HCT116 (cell line): ENCODE measurements around the gene PLA2G4B. TPM values are rescaled to one million over a fixed set of nuclear protein-coding genes. Genes with fewer than 3 reads are reported as not detected.

ENCODE experiments used
- ATAC-seq: fragments of 200-7000 bp; cut with Tn5 transposase; 2 replicates; pipeline ENCODE4 v1.9.1; 2020; ENCODE audit warnings: mild to moderate bottlenecking, moderate library complexity
- BruUV-seq: library from RNA; stranded (reverse); fragments of 400-500 nt; replicated peaks from 2 replicates; lab custom pipeline; 2021; lab: Mats Ljungman, UMichigan
- CTCF ChIA-PET: fragments of 300-600 bp; sonication (Branson Sonifier 250); formaldehyde crosslinking; loops from one replicate; lab custom pipeline; 2021; ENCODE audit warnings: antibody characterized with exemption; lab: Charles Lee
- POLR2A ChIA-PET: fragments of 300-600, 350-600 bp; sonication (Branson Sonifier 250); formaldehyde crosslinking; loops from one replicate; lab custom pipeline; 2021; ENCODE audit warnings: antibody characterized with exemption; lab: Charles Lee
- RAD21 ChIA-PET, 2 experiments: fragments of 300-600 bp; sonication (Branson Sonifier 250); formaldehyde crosslinking; loops; one replicate each; lab custom pipeline; 2023; ENCODE audit warnings: low total read pairs in 2 of 2; ENCODE audit not compliant: uncharacterized antibody in 2 of 2, unreplicated experiment in 2 of 2, low non-redundant PET in 1 of 2; lab: Charles Lee
- DNase-seq: peaks from one replicate; pipeline ENCODE4 v3.0.0-alpha.2; 2010; ENCODE audit warnings: low read depth, low spot score
- H2AFZ ChIP-seq: fragments of 200-600 bp; shearing (Covaris generic), sonication (generic); 2 replicates; pipeline ENCODE4 v1.6.1; 2017; ENCODE audit warnings: low read depth, mixed run types, mixed read lengths, antibody characterized with exemption, low read length; ENCODE audit not compliant: poor library complexity, severe bottlenecking
- H3K27ac ChIP-seq: 2 replicates; pipeline ENCODE4 v1.5.1; 2012; ENCODE audit warnings: low read depth, low read length
- H3K27me3 ChIP-seq: fragments of 200-600 bp; sonication (generic); 2 replicates; pipeline ENCODE4 v1.6.1; 2016; ENCODE audit warnings: mixed run types, low read length, mixed read lengths; ENCODE audit not compliant: insufficient read depth
- H3K36me3 ChIP-seq, 2 experiments: fragments of 200-500 bp in 1 of 2; fragments of 200-600 bp in 1 of 2; sonication (Bioruptor generic) in 1 of 2; sonication (generic) in 1 of 2; 2 replicates each; pipeline versions ENCODE4 v1.5.1 to v1.6.1; 2014 to 2016; ENCODE audit warnings: low read length in 2 of 2, inconsistent platforms in 1 of 2, mixed read lengths in 1 of 2, mixed run types in 1 of 2; ENCODE audit not compliant: insufficient read depth in 2 of 2, control insufficient read depth in 1 of 2
- H3K4me1 ChIP-seq, 2 experiments: fragments of 200-600 bp in 1 of 2; sonication (generic) in 1 of 2; 2 replicates each; pipeline versions ENCODE4 v1.5.1 to v1.6.1; 2012 to 2017; ENCODE audit warnings: low read length in 2 of 2, inconsistent platforms in 1 of 2, mild to moderate bottlenecking in 1 of 2, mixed read lengths in 1 of 2, mixed run types in 1 of 2, moderate library complexity in 1 of 2; ENCODE audit not compliant: insufficient read depth in 2 of 2, control insufficient read depth in 1 of 2
- H3K4me2 ChIP-seq: fragments of 200-600 bp; sonication (generic); 2 replicates; pipeline ENCODE4 v1.6.1; 2017; ENCODE audit warnings: mixed run types, low read length, mixed read lengths
- H3K4me3 ChIP-seq, 2 experiments: fragments of 200-600 bp in 1 of 2; sonication (generic) in 1 of 2; replicated peaks in 1 of 2; 2 replicates each; pipeline ENCODE4 v1.5.1; 2011 to 2016; ENCODE audit warnings: low read length in 2 of 2, control low read depth in 1 of 2, low read depth in 1 of 2, mild to moderate bottlenecking in 1 of 2, mixed read lengths in 1 of 2, mixed run types in 1 of 2
- H3K79me2 ChIP-seq: fragments of 200-600 bp; sonication (generic); 2 replicates; pipeline ENCODE4 v1.6.1; 2017; ENCODE audit warnings: mild to moderate bottlenecking, mixed run types, low read length, moderate library complexity, mixed read lengths; ENCODE audit not compliant: insufficient read depth
- H3K9ac ChIP-seq: fragments of 200-600 bp; sonication (generic); 2 replicates; pipeline ENCODE4 v1.6.1; 2016; ENCODE audit warnings: low read length, mixed read lengths
- H3K9me2 ChIP-seq: fragments of 200-600 bp; sonication (generic), shearing (Covaris generic); 2 replicates; pipeline ENCODE4 v1.6.1; 2017; ENCODE audit warnings: mixed run types, mild to moderate bottlenecking, moderate library complexity; ENCODE audit not compliant: insufficient read depth
- H3K9me3 ChIP-seq, 2 experiments: fragments of 200-500 bp in 1 of 2; fragments of 200-600 bp in 1 of 2; sonication (Bioruptor generic) in 1 of 2; sonication (generic) in 1 of 2; 2 replicates each; pipeline ENCODE4 v1.6.1; 2014 to 2017; ENCODE audit warnings: low read length in 2 of 2, mixed read lengths in 2 of 2, inconsistent platforms in 1 of 2, low read depth in 1 of 2, mild to moderate bottlenecking in 1 of 2, mixed run types in 1 of 2, moderate library complexity in 1 of 2; ENCODE audit not compliant: control insufficient read depth in 1 of 2, insufficient read depth in 1 of 2
- H4K20me1 ChIP-seq: fragments of 200-600 bp; sonication (generic), shearing (Covaris generic); 2 replicates; pipeline ENCODE4 v1.6.1; 2017; ENCODE audit warnings: mixed run types, mild to moderate bottlenecking, moderate library complexity; ENCODE audit not compliant: insufficient read depth
- CTCF ChIP-seq, 3 experiments: fragments of 200-600 bp in 1 of 3; sonication (generic) in 1 of 3; IDR thresholded peaks in 2 of 3; conservative IDR thresholded peaks in 1 of 3; 2 replicates each; pipeline ENCODE4 v1.5.1; 2012 to 2017; ENCODE audit warnings: low read depth in 2 of 3, low read length in 2 of 3, antibody characterized with exemption in 1 of 3, borderline replicate concordance in 1 of 3, control low read depth in 1 of 3, mild to moderate bottlenecking in 1 of 3, mixed read lengths in 1 of 3, mixed run types in 1 of 3, moderate library complexity in 1 of 3; ENCODE audit not compliant: insufficient read depth in 1 of 3
- ELF1 ChIP-seq: IDR thresholded peaks from 2 replicates; pipeline ENCODE4 v1.6.1; 2012; ENCODE audit warnings: low read depth, borderline replicate concordance
- EZH2 ChIP-seq: fragments of 200-600 bp; sonication (generic); IDR thresholded peaks from 2 replicates; pipeline ENCODE4 v1.6.1; 2017; ENCODE audit warnings: antibody characterized with exemption, mixed run types
- FOSL1 ChIP-seq: IDR thresholded peaks from 2 replicates; pipeline ENCODE4 v1.6.1; 2012; ENCODE audit warnings: low read depth
- TCF7L2 ChIP-seq: IDR thresholded peaks from 2 replicates; pipeline ENCODE4 v1.7.0; 2011; ENCODE audit warnings: borderline replicate concordance, inconsistent platforms; ENCODE audit not compliant: insufficient read depth, insufficient read length; ENCODE audit errors: extremely low read depth
- ZFX ChIP-seq: fragments of 450-650 bp; IDR thresholded peaks from 2 replicates; pipeline ENCODE4 v1.6.1; 2017
- ZNF274 ChIP-seq: fragments of 200-500 bp; sonication (Bioruptor generic); IDR thresholded peaks from 2 replicates; pipeline ENCODE4 v1.6.1; 2014; ENCODE audit warnings: mild to moderate bottlenecking, low read depth, low read length, inconsistent platforms
- intact Hi-C: fragments of 100-400 bp; cut with micrococcal nuclease; formaldehyde crosslinking; loops from 2 replicates; pipeline ENCODE4 v1.10.0; 2022
- total RNA-seq: library from RNA; stranded (reverse); gene quantifications from one replicate; pipeline ENCODE4 v1.2.1, GENCODE V29; 2021; ENCODE audit not compliant: unreplicated experiment
- TF ChIP-seq, protein P1 (sequence below): IDR thresholded peaks from 2 replicates; pipeline ENCODE4 v1.6.1; 2012; ENCODE audit warnings: low read depth
- TF ChIP-seq, protein P2 (sequence below): IDR thresholded peaks from 2 replicates; pipeline ENCODE4 v1.6.1; 2012

The PLA2G4B gene
- total RNA-seq, 1 experiment from 2014 or later: 4.7 TPM

- Histone ChIP-seq H3K9me2 (no peaks in the 10 kb centered on the region), H3K36me3 (peaks cover 3 to 6% of the 10 kb centered on the region in 2 experiments; a peak in 1 of 4 replicates), H3K9ac (no peak overlapping the region), H3K4me1 (peaks cover 27 to 30% of the 10 kb centered on the region in 2 experiments), H3K27me3 (no peaks in the 10 kb centered on the region)
- no peak for ATAC-seq
- TF ChIP-seq ZFX: no peak
- TF ChIP-seq ZNF274: no peak
- TF ChIP-seq ELF1: no peak
- TF ChIP-seq TCF7L2: no peak
- TF ChIP-seq CTCF (IDR thresholded peaks at IDR 0.05 in 2 of 3, conservative IDR thresholded peaks at IDR 0.05 in 1 of 3; ENCODE audit: borderline replicate concordance in 1 of 3, insufficient read depth in 1 of 3, low read depth in 2 of 3, low read length in 2 of 3): no peak
- TF ChIP-seq, protein P1, sequence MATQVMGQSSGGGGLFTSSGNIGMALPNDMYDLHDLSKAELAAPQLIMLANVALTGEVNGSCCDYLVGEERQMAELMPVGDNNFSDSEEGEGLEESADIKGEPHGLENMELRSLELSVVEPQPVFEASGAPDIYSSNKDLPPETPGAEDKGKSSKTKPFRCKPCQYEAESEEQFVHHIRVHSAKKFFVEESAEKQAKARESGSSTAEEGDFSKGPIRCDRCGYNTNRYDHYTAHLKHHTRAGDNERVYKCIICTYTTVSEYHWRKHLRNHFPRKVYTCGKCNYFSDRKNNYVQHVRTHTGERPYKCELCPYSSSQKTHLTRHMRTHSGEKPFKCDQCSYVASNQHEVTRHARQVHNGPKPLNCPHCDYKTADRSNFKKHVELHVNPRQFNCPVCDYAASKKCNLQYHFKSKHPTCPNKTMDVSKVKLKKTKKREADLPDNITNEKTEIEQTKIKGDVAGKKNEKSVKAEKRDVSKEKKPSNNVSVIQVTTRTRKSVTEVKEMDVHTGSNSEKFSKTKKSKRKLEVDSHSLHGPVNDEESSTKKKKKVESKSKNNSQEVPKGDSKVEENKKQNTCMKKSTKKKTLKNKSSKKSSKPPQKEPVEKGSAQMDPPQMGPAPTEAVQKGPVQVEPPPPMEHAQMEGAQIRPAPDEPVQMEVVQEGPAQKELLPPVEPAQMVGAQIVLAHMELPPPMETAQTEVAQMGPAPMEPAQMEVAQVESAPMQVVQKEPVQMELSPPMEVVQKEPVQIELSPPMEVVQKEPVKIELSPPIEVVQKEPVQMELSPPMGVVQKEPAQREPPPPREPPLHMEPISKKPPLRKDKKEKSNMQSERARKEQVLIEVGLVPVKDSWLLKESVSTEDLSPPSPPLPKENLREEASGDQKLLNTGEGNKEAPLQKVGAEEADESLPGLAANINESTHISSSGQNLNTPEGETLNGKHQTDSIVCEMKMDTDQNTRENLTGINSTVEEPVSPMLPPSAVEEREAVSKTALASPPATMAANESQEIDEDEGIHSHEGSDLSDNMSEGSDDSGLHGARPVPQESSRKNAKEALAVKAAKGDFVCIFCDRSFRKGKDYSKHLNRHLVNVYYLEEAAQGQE: no peak
- TF ChIP-seq, protein P2, sequence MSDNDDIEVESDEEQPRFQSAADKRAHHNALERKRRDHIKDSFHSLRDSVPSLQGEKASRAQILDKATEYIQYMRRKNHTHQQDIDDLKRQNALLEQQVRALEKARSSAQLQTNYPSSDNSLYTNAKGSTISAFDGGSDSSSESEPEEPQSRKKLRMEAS: no peak
- TF ChIP-seq EZH2: no peak
- no peak for TF ChIP-seq FOSL1
- TF ChIP-seq, all 23 proteins: peak for 0
- ChIA-PET CTCF (interaction anchor here (2.5 kb wide), 1 partner anchor 8 kb away, joined by 20 read pairs; no protein-coding TSS in a partner anchor), POLR2A (no interaction called here), RAD21 (no interaction called here)
- Histone ChIP-seq H3K27ac (no peak overlapping the region), H4K20me1 (no peaks in the 10 kb centered on the region), H2AFZ (no peak overlapping the region), H3K4me3 (no peak overlapping the region), H3K9me3 (no peaks in the 10 kb centered on the region), H3K4me2 (no peak overlapping the region), H3K79me2 (no peaks in the 10 kb centered on the region)
- intact Hi-C loops: no loop called here
- no TSS peak for BruUV-seq
- no peak for DNase-seq
Observed at GRCh38 chr15:41896566-41896965, 57.9 kb downstream of the PLA2G4B start.
